DOHH2 (cell line): Measurements from ENCODE around the gene STAT5A.

Experiments used
- CTCF ChIP-seq: fragments of 200-600 bp; sonication (generic); IDR thresholded peaks from one replicate; pipeline ENCODE4 v1.5.1; 2014; ENCODE audit warnings: antibody characterized with exemption, mild to moderate bottlenecking, low read depth, low read length; ENCODE audit not compliant: poor library complexity, severe bottlenecking
- EZH2phosphoT487 ChIP-seq: fragments of 200-600 bp; sonication (generic); IDR thresholded peaks from 2 replicates; pipeline ENCODE4 v1.6.1; 2017; ENCODE audit warnings: borderline replicate concordance, mild to moderate bottlenecking, antibody characterized with exemption, low read length, moderate library complexity, mixed read lengths

GRCh38 chr17:42323268-42323773 is 35.0 kb downstream of the STAT5A start:
- TF ChIP-seq CTCF (no peak), EZH2phosphoT487 (no peak)
